GM12878 (cell line): ENCODE results near the gene SELENOO. TPM values are rescaled to one million over a fixed set of nuclear protein-coding genes. Genes with fewer than 3 reads are reported as not detected.

ENCODE experiments used
- ATAC-seq: fragments of 200-7000 bp; cut with Tn5 transposase; 3 replicates; pipeline ENCODE4 v1.9.1; 2020; ENCODE audit warnings: mild to moderate bottlenecking, moderate library complexity
- BruUV-seq: library from RNA; stranded (reverse); fragments of 400-500 nt; replicated peaks from 2 replicates; lab custom pipeline; 2021; lab: Mats Ljungman, UMichigan
- CTCF ChIA-PET: fragments of 300-600 bp; sonication (Branson Sonifier 250); formaldehyde crosslinking; extraction: SDS; loops from one replicate; lab custom pipeline; 2021; ENCODE audit warnings: inconsistent platforms; lab: Yijun Ruan, JAX
- POLR2A ChIA-PET: fragments of 350-600 bp; formaldehyde crosslinking; extraction: SDS; loops from one replicate; lab custom pipeline; 2021; ENCODE audit warnings: inconsistent platforms; lab: Charles Lee
- RAD21 ChIA-PET: fragments of 300-600 bp; sonication (Branson Sonifier 250); formaldehyde crosslinking; loops from one replicate; lab custom pipeline; 2023; ENCODE audit warnings: antibody characterized with exemption; ENCODE audit not compliant: unreplicated experiment; lab: Charles Lee
- SMC1A ChIA-PET: fragments of 300-600 bp; sonication (Branson Sonifier 250); formaldehyde crosslinking; loops from one replicate; lab custom pipeline; 2023; ENCODE audit not compliant: unreplicated experiment, uncharacterized antibody; lab: Charles Lee
- DNase-seq: peaks from one replicate; pipeline ENCODE4 v3.0.0-alpha.2; 2011; ENCODE audit warnings: low read depth, low spot score
- FAIRE-seq: peaks from 3 replicates; lab custom pipeline; 2011; peaks lifted over from hg19 to GRCh38; lab: Jason Lieb, UNC
- H2AFZ ChIP-seq: 2 replicates; pipeline ENCODE4 v1.6.0; 2011; ENCODE audit warnings: low read depth, low read length, control low read depth; ENCODE audit not compliant: control insufficient read depth
- H3K27ac ChIP-seq: 2 replicates; pipeline ENCODE4 v1.5.1; 2011; ENCODE audit warnings: control low read depth; ENCODE audit not compliant: control insufficient read depth, insufficient read depth
- H3K27me3 ChIP-seq, 2 experiments: replicated peaks in 1 of 2; 2 replicates each; pipeline versions ENCODE4 v1.6.0 to v1.6.1; 2011; ENCODE audit warnings: low read length in 1 of 2; ENCODE audit not compliant: control insufficient read depth in 2 of 2, insufficient read depth in 2 of 2
- H3K36me3 ChIP-seq, 2 experiments: 2 replicates each; pipeline ENCODE4 v1.5.1; 2011; ENCODE audit warnings: low read length in 1 of 2; ENCODE audit not compliant: control insufficient read depth in 2 of 2, insufficient read depth in 2 of 2
- H3K4me1 ChIP-seq: 2 replicates; pipeline ENCODE4 v1.6.1; 2011; ENCODE audit warnings: mild to moderate bottlenecking, low read length, moderate library complexity, mixed read lengths; ENCODE audit not compliant: control insufficient read depth, insufficient read depth
- H3K4me2 ChIP-seq: 2 replicates; pipeline ENCODE4 v1.6.0; 2011; ENCODE audit warnings: control low read depth; ENCODE audit not compliant: control insufficient read depth, insufficient read depth
- H3K4me3 ChIP-seq: fragments of 200-600 bp; sonication (generic); 2 replicates; pipeline ENCODE4 v1.5.1; 2016
- H3K79me2 ChIP-seq: 2 replicates; pipeline ENCODE4 v1.6.0; 2011; ENCODE audit warnings: low read length; ENCODE audit not compliant: control insufficient read depth, insufficient read depth
- H3K9ac ChIP-seq: 2 replicates; pipeline ENCODE4 v1.8.0; 2011; ENCODE audit warnings: low read length, control low read depth, mixed read lengths; ENCODE audit not compliant: control insufficient read depth, insufficient read depth
- H3K9me3 ChIP-seq: replicated peaks from 3 replicates; pipeline ENCODE4 v1.5.1; 2011; ENCODE audit warnings: mild to moderate bottlenecking, low read length; ENCODE audit not compliant: control insufficient read depth, insufficient read depth
- H4K20me1 ChIP-seq: 2 replicates; pipeline ENCODE4 v1.6.0; 2011; ENCODE audit not compliant: control insufficient read depth, insufficient read depth
- BCLAF1 ChIP-seq: fragments of 450-650 bp; IDR thresholded peaks from 2 replicates; pipeline ENCODE4 v1.6.1; 2017; ENCODE audit warnings: antibody characterized with exemption, mild to moderate bottlenecking, moderate library complexity
- BMI1 ChIP-seq: fragments of 450-650 bp; IDR thresholded peaks from 2 replicates; pipeline ENCODE4 v1.6.1; 2016; ENCODE audit warnings: mild to moderate bottlenecking, moderate library complexity, borderline replicate concordance
- BRCA1 ChIP-seq: IDR thresholded peaks from 2 replicates; pipeline ENCODE4 v1.6.1; 2011; ENCODE audit warnings: low read depth, low read length, improper control_type of control experiment
- FOS ChIP-seq: IDR thresholded peaks from 3 replicates; pipeline ENCODE4 v1.6.1; 2011; ENCODE audit warnings: borderline replicate concordance; ENCODE audit not compliant: insufficient read length; ENCODE audit errors: extremely low read depth
- IRF4 ChIP-seq: IDR thresholded peaks from 2 replicates; pipeline ENCODE4 v1.6.1; 2011; ENCODE audit warnings: low read depth, low read length
- RCOR1 ChIP-seq: conservative IDR thresholded peaks from 2 replicates; pipeline ENCODE4 v1.6.1; 2012; ENCODE audit warnings: low read depth, low read length, improper control_type of control experiment
- TARDBP ChIP-seq: IDR thresholded peaks from 2 replicates; pipeline ENCODE4 v1.6.1; 2016; ENCODE audit warnings: borderline replicate concordance
- USF2 ChIP-seq: IDR thresholded peaks from 2 replicates; pipeline ENCODE4 v1.6.1; 2011; ENCODE audit warnings: low read depth, low read length, improper control_type of control experiment, borderline replicate concordance
- ZBTB11 ChIP-seq: fragments of 450-650 bp; formaldehyde crosslinking; IDR thresholded peaks from 2 replicates; pipeline ENCODE4 v1.5.0; 2022; ENCODE audit warnings: mild to moderate bottlenecking, missing genetic modification characterization
- WGBS: methylation state at CpG from one replicate; pipeline ENCODE4 v1.1.6; 2016; ENCODE audit warnings: low lambda C conversion rate; ENCODE audit not compliant: insufficient replicate concordance, insufficient coverage; ENCODE audit errors: missing lambda C conversion rate; 5-methylcytosine and 5-hydroxymethylcytosine counted together
- in situ Hi-C: fragments of 300-500 bp; cut with MboI; formaldehyde crosslinking; loops from 9 replicates; pipeline ENCODE4 v1.14.3; 2018; ENCODE audit warnings: mixed read lengths
- intact Hi-C: fragments of 100-400 bp; cut with micrococcal nuclease; formaldehyde crosslinking; loops from one replicate; pipeline ENCODE4 v1.14.2; 2022; ENCODE audit not compliant: unreplicated experiment
- polyA plus RNA-seq, 11 experiments: library from polyadenylated mRNA; depleted of rRNA in 4 of 11; unstranded in 6 of 11; stranded (reverse) in 5 of 11; fragments of >200 nt; fragmentation: Nextera tagmentation in 4 of 11; fragmentation: Illumina TruSeq in 1 of 11; extraction: Ambion mirVana in 4 of 11; extraction: Trizol in 1 of 11; gene quantifications; 1 replicate in 1 of 11; 2 replicates in 10 of 11; pipeline versions ENCODE4 v1.2.1 to v1.2.3, GENCODE V29; 2011 to 2016; ENCODE audit warnings: inconsistent platforms in 2 of 11, missing spikeins in 2 of 11, low read depth in 1 of 11
- total RNA-seq, 4 experiments: library from RNA; depleted of rRNA in 3 of 4; stranded (reverse); fragments of >200 nt in 3 of 4; fragmentation: Illumina TruSeq in 1 of 4; extraction: Trizol in 1 of 4; gene quantifications; 2 replicates each; pipeline versions ENCODE4 v1.2.1 to v1.2.3, GENCODE V29; 2013 to 2021

SELENOO gene
- total and polyA plus RNA-seq, 10 of the 15 experiments (the other 5 are each of a cell fraction or from before 2014, with no cell fraction given) = 0.42 to 23.3 (median 3.3) TPM

GRCh38 chr22:50224071-50224470 is 23.3 kb downstream of the SELENOO start (continued):
- TF ChIP-seq ZBTB11 (CRISPR knock-in tag) (no peak), IRF4 (no peak), RCOR1 (no peak), BMI1 (no peak), FOS (no peak)
- TF ChIP-seq, all 136 proteins: peak for 0

- in situ Hi-C loops = no loop called here
- Histone ChIP-seq H3K79me2 (no peaks in the 10 kb centered on the region), H3K27me3 (no peaks in the 10 kb centered on the region), H3K9ac (no peak overlapping the region), H3K4me2 (no peak overlapping the region), H3K4me1 (no peaks in the 10 kb centered on the region), H3K4me3 (no peak overlapping the region), H3K27ac (no peak overlapping the region), H3K9me3 (no peaks in the 10 kb centered on the region), H2AFZ (no peak overlapping the region), H3K36me3 (peaks cover 9 to 34% of the 10 kb centered on the region in 2 experiments; a peak in 3 of 4 replicates), H4K20me1 (no peaks in the 10 kb centered on the region)
- WGBS = 94% methylated on average over 24 of the region's 24 CpGs
- TF ChIP-seq BRCA1 = no peak
- no peak for TF ChIP-seq BCLAF1
- no peak for TF ChIP-seq USF2
- no peak for TF ChIP-seq TARDBP
- no peak for DNase-seq
- ChIA-PET RAD21 (no interaction called here), CTCF (no interaction called here), SMC1A (no interaction called here), POLR2A (no interaction called here)
- intact Hi-C loops = no loop called here
- no peak for FAIRE-seq
- no TSS peak for BruUV-seq
- no peak for ATAC-seq
Measured at GRCh38 chr22:50225200-50225969, 24.6 kb downstream of the SELENOO start.
